ENCODE data around the gene POU4F3. TPM values are rescaled to one million over a fixed set of nuclear protein-coding genes. Genes with fewer than 3 reads are reported as not detected.

Gene POU4F3
- total and polyA plus RNA-seq, 2 of the 8 experiments (the other 6 are each of a cell fraction or from before 2014, with no cell fraction given), result 0.09 TPM; not detected in 1

DNA sequence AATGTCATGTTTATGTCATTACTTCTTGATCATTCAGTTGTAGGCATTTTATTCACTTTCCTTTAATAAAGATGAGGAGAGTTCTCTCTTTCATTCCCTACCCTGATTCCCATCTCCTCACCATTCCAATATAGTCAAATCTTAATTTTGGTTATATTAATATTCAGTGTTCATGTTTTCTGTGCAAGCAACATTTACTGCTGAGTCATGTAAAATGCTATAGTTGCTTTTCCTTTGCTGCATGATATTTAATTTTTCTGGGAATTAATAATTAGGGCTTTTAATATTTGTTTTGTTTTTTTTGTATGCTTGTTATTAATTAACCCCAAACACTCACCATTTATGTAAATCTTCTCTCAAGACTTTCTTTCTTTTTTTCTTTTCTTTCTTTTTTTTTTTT lies 18.5 kb downstream of the POU4F3 start:
- TF ChIP-seq E2F6 (IDR thresholded peaks at IDR 0.05) (no peak), SIN3A (conservative IDR thresholded peaks at IDR 0.05 in 1 of 2, IDR thresholded peaks at IDR 0.05 in 1 of 2; ENCODE audit: low read depth in 1 of 2, low read length in 2 of 2) (no peak), MAFK (IDR thresholded peaks at IDR 0.05; ENCODE audit: low read depth, low read length) (peak; percentile 57; the same call in 1 of the 2 replicates), RFX5 (IDR thresholded peaks at IDR 0.05; ENCODE audit: borderline replicate concordance, low read depth, low read length) (no peak), NRF1 (IDR thresholded peaks at IDR 0.05; ENCODE audit: low read depth, low read length) (no peak), KDM4A (IDR thresholded peaks at IDR 0.05; ENCODE audit: low read depth, low read length, severe bottlenecking) (no peak)
- POLR2A ChIA-PET (ENCODE audit: partially characterized antibody), result no interaction called here
- no peak overlapping the region for H3K14ac ChIP-seq (ENCODE audit: insufficient read length)
- H3K23me2 ChIP-seq (ENCODE audit: low read depth, low read length), result peaks cover 3% of the 10 kb centered on the region; the same call in 1 of the 2 replicates
- CTCF ChIA-PET (ENCODE audit: partially characterized antibody), result interaction anchor here (0.6 to 0.7 kb wide), 2 partner anchors 16 to 1514 kb away, joined by 3 to 4 read pairs; no protein-coding TSS in a partner anchor
- no peak overlapping the region for H3K4ac ChIP-seq (replicated peaks; ENCODE audit: insufficient read length, low read depth, low read length)
- no peak overlapping the region for H3K56ac ChIP-seq (replicated peaks; ENCODE audit: insufficient read length, low read depth, low read length)
- no peak overlapping the region for H3K4me2 ChIP-seq (ENCODE audit: insufficient read depth in 1 of 2, low read depth in 2 of 2, low read length in 2 of 2)
- no peak overlapping the region for H2BK5ac ChIP-seq (ENCODE audit: low read depth, low read length)
- H4K5ac ChIP-seq (ENCODE audit: insufficient read length, low read depth, low read length), result no peak overlapping the region
- no peak for DNase-seq (ENCODE audit: low read depth in 1 of 2, low spot score in 2 of 2)
- no peak overlapping the region for H2BK12ac ChIP-seq (ENCODE audit: low read depth, low read length)
- H2AK5ac ChIP-seq (ENCODE audit: low read depth, low read length), result no peak overlapping the region
- H3K18ac ChIP-seq (ENCODE audit: extremely low read depth, low read length), result no peak overlapping the region
- 0 out of 7 replicates have a peak, but pooled peaks cover 0 to 2% (median 0%) of the 10 kb centered on the region in 4 experiments for H3K27me3 ChIP-seq (replicated peaks in 1 of 4; ENCODE audit: control insufficient read depth in 3 of 4, extremely low read depth in 1 of 4, insufficient read depth in 3 of 4, low read length in 3 of 4)
- no peak overlapping the region for H3K27ac ChIP-seq (ENCODE audit: low read depth, low read length)
- no peaks in the 10 kb centered on the region for H3K79me2 ChIP-seq (ENCODE audit: control insufficient read depth in 1 of 2, insufficient read depth in 2 of 2, low read length in 2 of 2)
- H3K9me3 ChIP-seq (ENCODE audit: insufficient read depth in 2 of 2, low read depth in 1 of 2, low read length in 1 of 2), result no peaks in the 10 kb centered on the region
- H3K4me1 ChIP-seq (replicated peaks in 1 of 4; ENCODE audit: control insufficient read depth in 3 of 4, insufficient read depth in 4 of 4, low read length in 3 of 4), result no peaks in the 10 kb centered on the region
- H3K4me3 ChIP-seq (ENCODE audit: extremely low read depth in 1 of 4, insufficient read depth in 2 of 4, low read depth in 3 of 4, low read length in 4 of 4), result no peak overlapping the region
- no peak overlapping the region for H2BK15ac ChIP-seq (ENCODE audit: low read length)
- H4K20me1 ChIP-seq (replicated peaks in 1 of 2; ENCODE audit: control insufficient read depth in 1 of 2, insufficient read depth in 2 of 2, low read length in 2 of 2), result no peaks in the 10 kb centered on the region
- no peak overlapping the region for H2BK20ac ChIP-seq (ENCODE audit: low read length)
- H2AFZ ChIP-seq (ENCODE audit: low read length), result no peak overlapping the region
- no peak overlapping the region for H4K91ac ChIP-seq (replicated peaks; ENCODE audit: insufficient read length, low read length)
- H4K8ac ChIP-seq (ENCODE audit: extremely low read depth, insufficient read depth, low read length), result no peak overlapping the region
- no peak for FAIRE-seq
- no peaks in the 10 kb centered on the region for H3K79me1 ChIP-seq (ENCODE audit: low read depth, low read length)
- no peak overlapping the region for H3K9ac ChIP-seq (replicated peaks in 1 of 4; ENCODE audit: extremely low read depth in 1 of 4, low read depth in 3 of 4, low read length in 3 of 4)
- no peak overlapping the region for H2BK120ac ChIP-seq (replicated peaks; ENCODE audit: low read depth, low read length)
- no peak overlapping the region for H3K23ac ChIP-seq (ENCODE audit: insufficient read length)
- H3K36me3 ChIP-seq (ENCODE audit: control insufficient read depth in 2 of 4, insufficient read depth in 4 of 4, low read length in 3 of 4), result no peaks in the 10 kb centered on the region

Data from H1 (cell line).